HFF-Myc (cell line): Measurements from ENCODE around the gene RAE1.

ENCODE experiments used
- DNase-seq: peaks from one replicate; pipeline ENCODE4 v3.0.0-alpha.2; 2011; ENCODE audit warnings: low read depth; ENCODE audit errors: extremely low read depth
- H3K4me3 ChIP-seq: replicated peaks from 2 replicates; pipeline ENCODE4 v1.5.1; 2011; ENCODE audit warnings: low read depth, mild to moderate bottlenecking, control low read depth, low read length
- TF ChIP-seq, protein P1 (sequence below): IDR thresholded peaks from 2 replicates; pipeline ENCODE4 v1.5.1; 2012; ENCODE audit warnings: mild to moderate bottlenecking, low read depth, low read length, control low read depth; ENCODE audit errors: missing control alignments

Gene RAE1

DNA sequence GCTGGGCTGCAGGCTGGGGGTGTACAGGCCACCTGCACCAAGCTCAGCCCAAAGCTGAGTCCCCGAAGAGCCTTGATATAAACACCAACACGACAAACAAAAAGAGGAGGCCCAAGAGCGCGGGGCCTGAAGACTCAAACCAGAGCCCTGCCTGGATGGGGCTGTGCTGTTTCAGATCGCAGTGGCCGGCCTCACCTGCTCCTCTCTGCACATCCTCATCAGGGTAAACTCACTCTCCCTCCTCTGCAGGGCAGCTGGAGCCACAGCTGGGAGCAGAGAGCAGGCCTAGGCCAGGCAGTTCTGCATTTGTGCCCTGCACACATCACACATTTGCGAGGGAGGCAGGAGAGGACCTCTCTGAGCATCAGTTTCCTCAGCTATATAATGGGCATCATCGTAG, 36.4 kb downstream of the RAE1 start:
- TF ChIP-seq, protein P1, sequence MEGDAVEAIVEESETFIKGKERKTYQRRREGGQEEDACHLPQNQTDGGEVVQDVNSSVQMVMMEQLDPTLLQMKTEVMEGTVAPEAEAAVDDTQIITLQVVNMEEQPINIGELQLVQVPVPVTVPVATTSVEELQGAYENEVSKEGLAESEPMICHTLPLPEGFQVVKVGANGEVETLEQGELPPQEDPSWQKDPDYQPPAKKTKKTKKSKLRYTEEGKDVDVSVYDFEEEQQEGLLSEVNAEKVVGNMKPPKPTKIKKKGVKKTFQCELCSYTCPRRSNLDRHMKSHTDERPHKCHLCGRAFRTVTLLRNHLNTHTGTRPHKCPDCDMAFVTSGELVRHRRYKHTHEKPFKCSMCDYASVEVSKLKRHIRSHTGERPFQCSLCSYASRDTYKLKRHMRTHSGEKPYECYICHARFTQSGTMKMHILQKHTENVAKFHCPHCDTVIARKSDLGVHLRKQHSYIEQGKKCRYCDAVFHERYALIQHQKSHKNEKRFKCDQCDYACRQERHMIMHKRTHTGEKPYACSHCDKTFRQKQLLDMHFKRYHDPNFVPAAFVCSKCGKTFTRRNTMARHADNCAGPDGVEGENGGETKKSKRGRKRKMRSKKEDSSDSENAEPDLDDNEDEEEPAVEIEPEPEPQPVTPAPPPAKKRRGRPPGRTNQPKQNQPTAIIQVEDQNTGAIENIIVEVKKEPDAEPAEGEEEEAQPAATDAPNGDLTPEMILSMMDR: no peak
- DNase-seq: no peak
- no peak overlapping the region for H3K4me3 ChIP-seq

DNA sequence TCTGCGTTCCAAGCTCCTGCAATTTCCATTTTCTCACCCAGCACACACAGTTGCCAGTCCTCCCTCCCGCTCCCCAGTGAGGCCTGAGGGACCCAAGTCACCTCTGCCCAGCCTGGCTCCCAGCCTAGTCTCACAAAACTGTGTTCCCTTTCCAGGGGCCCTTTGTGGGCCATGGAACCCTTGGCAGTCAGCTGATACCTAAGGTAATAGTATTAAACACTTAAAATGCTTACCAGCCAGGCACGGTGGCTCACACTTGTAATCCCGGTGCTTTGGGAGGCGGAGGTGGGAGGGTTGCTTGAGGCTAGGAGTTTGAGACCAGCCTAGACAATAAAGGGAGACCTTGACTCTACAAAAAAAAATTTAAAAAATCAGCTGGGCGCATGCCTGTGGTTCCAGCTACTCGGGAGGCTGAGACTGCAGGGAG, 36.9 kb downstream of the RAE1 start:
- no peak for DNase-seq
- H3K4me3 ChIP-seq: no peak overlapping the region
- TF ChIP-seq, protein P1: no peak

DNA sequence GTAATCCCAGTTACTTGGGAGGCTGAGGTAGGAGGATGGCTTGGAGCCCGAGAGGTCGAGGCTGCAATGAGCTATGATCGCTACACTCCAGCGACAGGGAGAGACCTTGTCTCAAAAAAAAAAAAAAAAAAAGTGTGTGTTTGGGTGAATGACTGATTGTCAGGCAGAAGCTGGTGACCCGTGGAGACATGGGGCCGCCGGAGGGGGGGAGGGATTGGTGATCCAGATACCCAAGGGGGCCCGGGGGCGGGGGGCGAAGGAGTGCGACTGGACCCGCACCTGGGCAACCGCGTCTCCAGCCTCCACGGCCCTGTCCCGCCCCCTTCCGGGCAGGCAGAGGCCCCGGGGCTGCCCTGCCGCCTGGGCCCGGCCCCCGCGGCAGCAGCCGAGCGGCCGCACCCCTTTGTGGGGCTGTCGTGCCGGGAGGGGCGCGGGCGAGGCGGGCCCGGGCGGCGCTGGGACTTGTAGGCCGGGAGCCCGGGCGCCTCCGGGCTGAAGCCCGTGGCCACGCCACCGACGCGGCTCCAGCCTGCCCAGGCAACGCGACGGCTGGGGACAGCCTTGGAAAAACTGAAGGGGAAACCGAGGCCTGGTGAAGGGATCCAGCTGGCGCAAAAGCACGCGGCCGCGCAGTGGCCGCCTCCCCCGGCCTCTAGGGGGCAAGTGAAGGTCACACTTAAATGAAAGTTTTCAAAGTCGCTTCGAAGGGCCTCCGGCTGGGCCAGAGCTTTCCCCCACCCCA, 38.1 kb downstream of the RAE1 start:
- TF ChIP-seq, protein P1: peak; percentile 10
- no peak overlapping the region for H3K4me3 ChIP-seq
- no peak for DNase-seq

DNA sequence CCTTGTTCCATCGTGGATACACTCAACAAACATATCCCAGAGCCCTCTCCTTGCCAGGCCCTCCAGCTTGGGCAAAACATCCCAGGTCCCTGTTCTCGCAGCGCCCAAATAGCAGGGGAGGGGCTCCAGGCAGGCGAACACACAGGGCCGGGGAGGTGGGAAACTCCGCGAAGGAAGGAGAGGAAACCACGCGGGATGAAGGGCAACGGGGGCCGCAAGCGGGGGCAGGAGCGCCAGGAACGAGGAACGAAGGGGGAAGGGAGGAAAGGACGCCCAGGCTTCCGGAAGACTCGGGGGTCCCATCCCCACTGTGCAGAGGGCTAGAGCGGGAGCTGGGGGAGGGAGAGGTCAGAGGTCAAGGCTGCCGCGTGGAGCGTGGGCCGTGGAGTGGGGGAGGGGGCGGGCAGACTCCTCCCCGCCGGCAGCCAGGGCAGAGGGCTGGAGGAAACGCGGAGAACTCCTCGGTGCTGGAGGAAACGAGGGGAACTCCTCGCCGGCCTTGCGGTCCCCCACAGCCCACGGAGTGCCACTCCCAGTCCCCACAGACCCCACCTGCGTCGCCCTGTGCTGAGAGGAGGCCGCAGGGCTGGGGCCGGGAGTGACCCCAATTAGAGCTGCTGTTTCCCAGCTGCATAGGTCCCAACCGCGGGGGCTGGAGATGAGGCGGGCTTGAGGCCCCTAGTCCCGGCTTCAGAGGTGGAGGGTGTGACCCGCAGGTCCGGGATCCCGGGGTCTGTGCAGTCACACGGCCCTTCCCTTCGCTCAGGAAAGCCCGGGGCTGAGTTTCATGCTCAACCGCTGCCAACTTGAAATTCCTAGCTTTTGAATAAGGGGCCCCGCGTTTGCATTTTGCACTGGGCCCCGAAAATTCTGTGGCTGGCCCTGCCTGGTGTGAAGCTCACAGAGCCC, 38.9 kb downstream of the RAE1 start:
- TF ChIP-seq, protein P1: no peak
- DNase-seq: no peak
- H3K4me3 ChIP-seq: no peak overlapping the region

DNA sequence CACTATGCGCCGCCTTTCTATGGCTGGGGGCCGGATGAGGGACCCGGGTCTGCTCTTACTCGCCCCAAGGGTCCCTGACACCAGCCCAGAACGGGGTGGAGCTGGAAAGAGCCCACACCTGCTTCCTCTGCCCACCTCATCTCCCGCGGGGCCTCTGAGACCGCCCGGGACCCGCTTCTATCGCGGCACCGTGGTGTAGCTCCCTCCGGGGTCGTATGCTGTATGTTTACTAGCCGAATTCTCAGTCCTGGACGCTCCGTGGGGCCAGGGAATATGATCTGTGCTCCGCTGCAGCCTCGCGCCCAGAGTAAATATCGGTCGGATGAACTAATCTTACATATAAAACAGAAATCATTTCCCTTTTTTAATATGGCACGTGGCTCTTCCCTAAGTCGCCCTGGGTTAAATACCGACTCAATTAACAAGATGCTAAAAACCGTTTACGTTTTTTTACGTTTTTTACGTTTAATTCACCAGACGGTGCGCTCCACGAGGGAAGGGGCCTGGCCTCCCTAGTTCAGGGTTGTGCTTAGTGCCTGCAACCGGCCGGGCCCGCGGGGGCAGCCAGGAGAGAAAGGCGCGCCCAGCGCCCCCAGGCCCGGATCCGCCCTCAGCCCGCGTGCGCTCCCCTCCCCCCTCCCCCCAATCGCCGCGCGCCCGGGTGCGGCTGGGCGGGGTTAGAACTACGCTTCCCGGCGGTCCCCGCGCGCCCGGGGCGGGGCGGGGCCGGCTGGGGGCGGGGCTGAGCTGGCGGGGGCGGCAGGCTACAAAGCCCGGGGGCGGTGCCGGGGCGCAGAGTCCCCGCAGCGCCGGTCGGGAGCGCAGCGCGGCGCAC, 39.8 kb downstream of the RAE1 start, which contains the start of gene RBM38:
RBM38 (plus strand) TSS at position 793 of the 835 bp plus-strand sequence. CDS start 186 bp downstream, outside the sequence.
- peak within 1 kb of the TSS; percentile 71 for H3K4me3 ChIP-seq
- DNase-seq: no peak
- TF ChIP-seq, protein P1: no peak

DNA sequence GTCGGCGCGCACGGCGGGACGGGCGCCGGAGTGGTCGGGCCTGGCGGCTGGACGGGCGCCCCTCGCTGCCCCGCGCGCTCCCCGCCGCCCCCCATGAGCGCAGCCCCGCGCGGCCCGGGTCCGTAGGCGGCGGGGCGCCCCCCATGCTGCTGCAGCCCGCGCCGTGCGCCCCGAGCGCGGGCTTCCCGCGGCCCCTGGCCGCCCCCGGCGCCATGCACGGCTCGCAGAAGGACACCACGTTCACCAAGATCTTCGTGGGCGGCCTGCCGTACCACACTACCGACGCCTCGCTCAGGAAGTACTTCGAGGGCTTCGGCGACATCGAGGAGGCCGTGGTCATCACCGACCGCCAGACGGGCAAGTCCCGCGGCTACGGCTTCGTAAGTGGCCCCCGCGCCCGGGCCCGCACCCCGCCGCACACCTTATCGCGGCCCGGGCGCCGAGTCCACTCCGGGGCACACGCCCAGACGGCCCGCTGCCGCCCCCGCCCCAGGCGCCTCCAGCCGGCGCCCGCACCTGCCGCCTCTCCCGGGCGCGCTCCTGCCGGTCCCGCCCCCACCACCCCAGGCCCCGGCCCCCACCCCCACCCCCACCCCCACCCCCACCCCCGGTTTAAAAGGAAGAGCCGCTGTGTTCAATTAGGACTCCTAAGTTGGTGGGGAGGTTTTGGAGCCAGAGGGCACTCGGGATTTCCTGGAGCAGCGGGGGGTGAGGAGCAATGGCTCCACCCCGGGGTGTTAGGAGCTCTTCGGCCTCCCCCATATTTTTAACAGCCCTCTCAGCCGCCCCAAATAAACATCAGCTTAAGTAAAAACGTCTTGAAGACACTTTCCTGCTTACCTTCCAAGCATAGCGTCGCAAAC, 40.6 kb downstream of the RAE1 start:
- DNase-seq: no peak
- TF ChIP-seq, protein P1: no peak
- H3K4me3 ChIP-seq: peak overlapping the region; percentile 71
